Measurements from ENCODE around the gene SCMH1.

DNA sequence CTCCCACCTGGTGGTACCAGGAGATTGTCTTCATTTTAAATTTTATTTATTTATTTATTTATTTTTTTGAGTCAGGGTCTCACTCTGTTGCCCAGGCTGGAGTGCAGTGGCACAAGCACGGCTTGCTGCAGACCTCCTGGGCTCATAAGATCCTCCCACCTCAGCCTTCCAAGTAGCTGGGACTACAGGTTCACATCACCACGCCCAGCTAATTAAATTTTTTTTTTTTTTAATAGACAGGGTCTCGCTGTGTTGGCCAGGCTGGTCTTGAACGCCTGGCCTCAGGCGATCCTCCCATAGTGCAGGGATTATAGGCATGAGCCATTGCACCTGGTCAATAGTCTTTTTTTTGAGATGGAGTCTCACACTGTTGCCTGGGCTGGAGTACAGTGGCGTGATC, 229.1 kb downstream of the SCMH1 start:
- no peak for TF ChIP-seq POLR2A (IDR thresholded peaks at IDR 0.05; ENCODE audit: low read depth, low read length)
- TF ChIP-seq POLR2AphosphoS5 (IDR thresholded peaks at IDR 0.05; ENCODE audit: low read depth, low read length): no peak
- TF ChIP-seq POU2F2 (IDR thresholded peaks at IDR 0.05; ENCODE audit: low read depth, low read length): no peak
- no peak for TF ChIP-seq TAF1 (IDR thresholded peaks at IDR 0.05; ENCODE audit: low read depth, low read length)
